IMR-90 (cell line): ENCODE data around the gene ZNF527. TPM values are rescaled to one million over a fixed set of nuclear protein-coding genes. Genes with fewer than 3 reads are reported as not detected.

Experiments used
- ATAC-seq: fragments of 200-7000 bp; cut with Tn5 transposase; 2 replicates; pipeline ENCODE4 v1.9.1; 2020; ENCODE audit warnings: low read depth, mild to moderate bottlenecking, moderate library complexity
- BruUV-seq: library from RNA; stranded (reverse); fragments of 400-500 nt; replicated peaks from 2 replicates; lab custom pipeline; 2021; lab: Mats Ljungman, UMichigan
- CTCF ChIA-PET: fragments of 300-600 bp; formaldehyde crosslinking; extraction: SDS; loops from one replicate; lab custom pipeline; 2021; ENCODE audit warnings: antibody characterized with exemption; lab: Yijun Ruan, JAX
- POLR2A ChIA-PET: fragments of 300-600 bp; sonication (Branson Sonifier 250); formaldehyde crosslinking; loops from one replicate; lab custom pipeline; 2022; ENCODE audit warnings: antibody characterized with exemption; ENCODE audit not compliant: unreplicated experiment; lab: Charles Lee
- DNase-seq: peaks from one replicate; pipeline ENCODE4 v3.0.0; 2013
- H2AFZ ChIP-seq: replicated peaks from 2 replicates; pipeline ENCODE3; 2013; ENCODE audit warnings: low read length, mild to moderate bottlenecking; ENCODE audit not compliant: poor library complexity
- H2AK5ac ChIP-seq: 2 replicates; pipeline ENCODE4 v1.6.1; 2013; ENCODE audit warnings: low read depth, low read length, inconsistent platforms
- H2AK9ac ChIP-seq: replicated peaks from 2 replicates; pipeline ENCODE3; 2013; ENCODE audit warnings: mild to moderate bottlenecking, low read depth, low read length, moderate library complexity; ENCODE audit not compliant: poor library complexity
- H2BK120ac ChIP-seq: 2 replicates; pipeline ENCODE4 v1.6.1; 2013; ENCODE audit warnings: low read depth, low read length, inconsistent platforms
- H2BK15ac ChIP-seq: 3 replicates; pipeline ENCODE4 v1.6.1; 2013; ENCODE audit warnings: low read depth, low read length, inconsistent platforms
- H2BK20ac ChIP-seq: 2 replicates; pipeline ENCODE4 v1.6.1; 2013; ENCODE audit warnings: low read depth, mild to moderate bottlenecking, inconsistent platforms, low read length, moderate library complexity
- H2BK5ac ChIP-seq: 2 replicates; pipeline ENCODE4 v1.6.1; 2013; ENCODE audit warnings: mild to moderate bottlenecking, low read depth, low read length, inconsistent platforms; ENCODE audit not compliant: poor library complexity, severe bottlenecking
- H3K14ac ChIP-seq: replicated peaks from 2 replicates; pipeline ENCODE4 v1.6.1; 2013; ENCODE audit warnings: low read depth, low read length, inconsistent platforms
- H3K18ac ChIP-seq: 2 replicates; pipeline ENCODE4 v1.6.1; 2013; ENCODE audit warnings: low read depth, low read length, control low read depth
- H3K23ac ChIP-seq: 2 replicates; pipeline ENCODE4 v1.6.1; 2013; ENCODE audit warnings: low read depth, low read length, inconsistent platforms
- H3K27ac ChIP-seq: 2 replicates; pipeline ENCODE4 v1.5.1; 2013; ENCODE audit warnings: mild to moderate bottlenecking, control low read depth, low read length; ENCODE audit not compliant: insufficient read depth
- H3K27me3 ChIP-seq: 2 replicates; pipeline ENCODE4 v1.6.1; 2013; ENCODE audit warnings: low read length; ENCODE audit not compliant: control insufficient read depth, insufficient read depth
- H3K36me3 ChIP-seq: 2 replicates; pipeline ENCODE4 v1.6.1; 2013; ENCODE audit warnings: low read length, mixed read lengths; ENCODE audit not compliant: control insufficient read depth, insufficient read depth
- H3K4ac ChIP-seq: 2 replicates; pipeline ENCODE4 v1.6.1; 2013; ENCODE audit warnings: low read depth, low read length, inconsistent platforms
- H3K4me1 ChIP-seq: 2 replicates; pipeline ENCODE4 v1.6.1; 2013; ENCODE audit warnings: low read length, mixed read lengths; ENCODE audit not compliant: control insufficient read depth, insufficient read depth
- H3K4me2 ChIP-seq: 2 replicates; pipeline ENCODE4 v1.6.1; 2013; ENCODE audit warnings: low read depth, mild to moderate bottlenecking, control low read depth, low read length, moderate library complexity
- H3K4me3 ChIP-seq: 2 replicates; pipeline ENCODE4 v1.5.1; 2013; ENCODE audit warnings: low read depth, mild to moderate bottlenecking, control low read depth, low read length, moderate library complexity; ENCODE audit not compliant: insufficient read depth
- H3K56ac ChIP-seq: 2 replicates; pipeline ENCODE4 v1.6.1; 2013; ENCODE audit warnings: low read length, inconsistent platforms; ENCODE audit not compliant: insufficient read depth; ENCODE audit errors: extremely low read depth
- H3K79me1 ChIP-seq, 2 experiments: 2 replicates each; pipeline ENCODE4 v1.6.1; 2013; ENCODE audit warnings: low read length in 2 of 2, inconsistent platforms in 1 of 2, low read depth in 1 of 2
- H3K9ac ChIP-seq: 2 replicates; pipeline ENCODE4 v1.6.1; 2013; ENCODE audit warnings: low read depth, low read length, control low read depth
- H3K9me1 ChIP-seq: 2 replicates; pipeline ENCODE4 v1.6.1; 2013; ENCODE audit warnings: low read length, inconsistent platforms; ENCODE audit not compliant: insufficient read depth
- H3K9me3 ChIP-seq: 2 replicates; pipeline ENCODE4 v1.6.1; 2013; ENCODE audit warnings: low read length; ENCODE audit not compliant: control insufficient read depth, insufficient read depth
- H4K20me1 ChIP-seq: 2 replicates; pipeline ENCODE4 v1.6.1; 2013; ENCODE audit warnings: low read length, inconsistent platforms; ENCODE audit not compliant: insufficient read depth
- H4K5ac ChIP-seq: 2 replicates; pipeline ENCODE4 v1.6.1; 2013; ENCODE audit warnings: mild to moderate bottlenecking, low read depth, low read length, control low read depth
- H4K8ac ChIP-seq, 2 experiments: 2 replicates each; pipeline ENCODE4 v1.6.1; 2013; ENCODE audit warnings: low read depth in 2 of 2, low read length in 2 of 2, control low read depth in 1 of 2, inconsistent platforms in 1 of 2
- H4K91ac ChIP-seq: 2 replicates; pipeline ENCODE4 v1.6.1; 2013; ENCODE audit warnings: low read depth, low read length, inconsistent platforms; ENCODE audit not compliant: insufficient read depth
- BHLHE40 ChIP-seq: fragments of 150-350 bp; IDR thresholded peaks from 2 replicates; pipeline ENCODE4 v1.6.1; 2016; ENCODE audit warnings: mild to moderate bottlenecking, low read depth, low read length
- CEBPB ChIP-seq: IDR thresholded peaks from 2 replicates; pipeline ENCODE4 v1.6.1; 2012; ENCODE audit warnings: low read depth, low read length, improper control_type of control experiment
- CTCF ChIP-seq: conservative IDR thresholded peaks from 2 replicates; pipeline ENCODE4 v1.5.1; 2012; ENCODE audit warnings: mild to moderate bottlenecking, low read depth, low read length, improper control_type of control experiment
- FOS ChIP-seq: fragments of 150-350 bp; IDR thresholded peaks from 2 replicates; pipeline ENCODE4 v1.6.1; 2016; ENCODE audit warnings: low read depth, low read length
- MAZ ChIP-seq: IDR thresholded peaks from 2 replicates; pipeline ENCODE4 v1.6.1; 2012; ENCODE audit warnings: low read depth, mild to moderate bottlenecking, low read length, improper control_type of control experiment, moderate library complexity, borderline replicate concordance
- MXI1 ChIP-seq: IDR thresholded peaks from 2 replicates; pipeline ENCODE4 v1.6.1; 2012; ENCODE audit warnings: low read depth, mild to moderate bottlenecking, low read length, moderate library complexity, borderline replicate concordance
- NFE2L2 ChIP-seq: fragments of 150-350 bp; IDR thresholded peaks from 2 replicates; pipeline ENCODE4 v1.6.1; 2016; ENCODE audit warnings: low read depth, mild to moderate bottlenecking, low read length
- RAD21 ChIP-seq: IDR thresholded peaks from 2 replicates; pipeline ENCODE4 v1.6.1; 2012; ENCODE audit warnings: low read length, improper control_type of control experiment
- RCOR1 ChIP-seq: IDR thresholded peaks from 2 replicates; pipeline ENCODE4 v1.6.1; 2012; ENCODE audit warnings: mild to moderate bottlenecking, low read length, improper control_type of control experiment; ENCODE audit not compliant: insufficient replicate concordance
- RFX5 ChIP-seq: IDR thresholded peaks from 2 replicates; pipeline ENCODE4 v1.8.0; 2012; ENCODE audit warnings: low read depth, mild to moderate bottlenecking, low read length, moderate library complexity
- SMC3 ChIP-seq: fragments of 150-350 bp; IDR thresholded peaks from 2 replicates; pipeline ENCODE4 v1.6.1; 2016; ENCODE audit warnings: low read depth, mild to moderate bottlenecking, antibody characterized with exemption, low read length, moderate library complexity
- WGBS, 2 experiments: methylation state at CpG; one replicate each; pipeline versions ENCODE4 v1.1.5 to v1.1.7; 2013; ENCODE audit warnings: missing lambda C conversion rate in 2 of 2; ENCODE audit not compliant: insufficient read length in 1 of 2; ENCODE audit errors: extremely low coverage in 2 of 2; 5-methylcytosine and 5-hydroxymethylcytosine counted together
- dilution Hi-C: fragments of 300-500 bp; cut with HindIII; formaldehyde crosslinking; loops from one replicate; pipeline ENCODE4 v1.14.3; 2018; ENCODE audit warnings: low sequenced_read_pairs; ENCODE audit not compliant: unreplicated experiment
- in situ Hi-C: fragments of 300-500 bp; cut with MboI; formaldehyde crosslinking; loops from 3 replicates; pipeline ENCODE4 v1.14.3; 2019; ENCODE audit warnings: low sequenced_read_pairs, inconsistent platforms, mixed read lengths
- intact Hi-C: fragments of 100-400 bp; cut with micrococcal nuclease; formaldehyde crosslinking; loops from 2 replicates; pipeline ENCODE4 v1.10.0; 2022
- polyA plus RNA-seq, 3 experiments: library from polyadenylated mRNA; depleted of rRNA; stranded (reverse); fragments of >200 nt; gene quantifications; 2 replicates each; pipeline ENCODE4 v1.2.3, GENCODE V29; 2012; ENCODE audit warnings: low replicate concordance in 1 of 3
- total RNA-seq: library from RNA; depleted of rRNA; stranded (reverse); fragments of >200 nt; gene quantifications from 2 replicates; pipeline ENCODE4 v1.2.3, GENCODE V29; 2012
- TF ChIP-seq, protein P1 (sequence below): fragments of 150-350 bp; IDR thresholded peaks from 2 replicates; pipeline ENCODE4 v1.6.1; 2016; ENCODE audit warnings: low read depth, mild to moderate bottlenecking, low read length, moderate library complexity, borderline replicate concordance
- TF ChIP-seq, protein P2 (sequence below): fragments of 150-350 bp; IDR thresholded peaks from 2 replicates; pipeline ENCODE4 v1.6.1; 2017; ENCODE audit warnings: mild to moderate bottlenecking, antibody characterized with exemption, low read length, low read depth

ZNF527 gene
- total and polyA plus RNA-seq, 2 of the 4 experiments (the other 2 are of a cell fraction) = 1.9 to 3.6 TPM

GRCh38 chr19:37342753-37343152 lies 28.1 kb upstream of the ZNF527 start (continued):
- no peak for TF ChIP-seq RCOR1
- TF ChIP-seq, protein P1, sequence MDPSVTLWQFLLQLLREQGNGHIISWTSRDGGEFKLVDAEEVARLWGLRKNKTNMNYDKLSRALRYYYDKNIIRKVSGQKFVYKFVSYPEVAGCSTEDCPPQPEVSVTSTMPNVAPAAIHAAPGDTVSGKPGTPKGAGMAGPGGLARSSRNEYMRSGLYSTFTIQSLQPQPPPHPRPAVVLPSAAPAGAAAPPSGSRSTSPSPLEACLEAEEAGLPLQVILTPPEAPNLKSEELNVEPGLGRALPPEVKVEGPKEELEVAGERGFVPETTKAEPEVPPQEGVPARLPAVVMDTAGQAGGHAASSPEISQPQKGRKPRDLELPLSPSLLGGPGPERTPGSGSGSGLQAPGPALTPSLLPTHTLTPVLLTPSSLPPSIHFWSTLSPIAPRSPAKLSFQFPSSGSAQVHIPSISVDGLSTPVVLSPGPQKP = no peak
- no peak for TF ChIP-seq MAZ
- TF ChIP-seq NFE2L2 = no peak

DNA sequence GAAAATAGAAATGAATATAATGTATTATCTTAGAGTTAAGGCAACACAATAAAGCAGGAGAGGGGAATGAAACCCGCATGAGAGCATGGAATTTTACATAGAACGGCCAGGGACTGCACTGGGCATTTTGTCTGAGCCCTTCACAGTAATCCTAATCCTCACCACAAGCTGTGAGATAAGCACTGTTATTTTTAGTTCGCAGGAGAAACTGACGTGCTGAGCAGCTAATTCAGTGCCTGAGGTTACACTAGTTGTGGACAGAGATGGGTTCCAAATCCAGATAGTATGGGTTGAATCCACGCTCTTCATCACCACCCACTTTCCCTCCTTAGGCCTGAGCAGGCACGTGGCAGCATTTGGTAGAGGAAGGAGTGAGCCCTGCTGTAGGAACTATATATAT lies 24.8 kb upstream of the ZNF527 start:
- Histone ChIP-seq H3K14ac (no peak overlapping the region), H4K8ac (no peak overlapping the region), H3K9ac (no peak overlapping the region), H3K27ac (no peak overlapping the region), H3K9me1 (no peaks in the 10 kb centered on the region), H2BK5ac (no peak overlapping the region), H3K4me1 (no peaks in the 10 kb centered on the region), H3K4ac (no peak overlapping the region), H3K4me2 (no peak overlapping the region), H3K23ac (no peak overlapping the region), H3K18ac (no peak overlapping the region), H2AFZ (no peak overlapping the region), H4K20me1 (no peaks in the 10 kb centered on the region), H2BK15ac (no peak overlapping the region), H2AK5ac (no peak overlapping the region), H3K4me3 (no peak overlapping the region), H3K36me3 (peaks cover 36% of the 10 kb centered on the region), H3K79me1 (peaks cover 20 to 23% of the 10 kb centered on the region in 2 experiments), H3K27me3 (no peaks in the 10 kb centered on the region), H2BK120ac (no peak overlapping the region), H4K5ac (no peak overlapping the region), H2AK9ac (no peak overlapping the region), H2BK20ac (no peak overlapping the region), H3K9me3 (peaks cover 4% of the 10 kb centered on the region; the same call in 1 of the 2 replicates), H3K56ac (no peak overlapping the region), H4K91ac (no peak overlapping the region)
- dilution Hi-C loops (no loop called here), intact Hi-C loops (no loop called here), in situ Hi-C loops (no loop called here)
- POLR2A ChIA-PET = no interaction called here
- no TSS peak for BruUV-seq
- no peak for ATAC-seq
- WGBS, 2 experiments = no CpG with 5 or more reads among the region's 6 CpGs
- DNase-seq = no peak
- CTCF ChIA-PET = no interaction called here
- TF ChIP-seq RCOR1 (no peak), MAZ (no peak), FOS (no peak), MXI1 (no peak), CEBPB (no peak), SMC3 (no peak), CTCF (no peak), RFX5 (no peak), BHLHE40 (no peak), RAD21 (no peak)
- TF ChIP-seq, protein P2, sequence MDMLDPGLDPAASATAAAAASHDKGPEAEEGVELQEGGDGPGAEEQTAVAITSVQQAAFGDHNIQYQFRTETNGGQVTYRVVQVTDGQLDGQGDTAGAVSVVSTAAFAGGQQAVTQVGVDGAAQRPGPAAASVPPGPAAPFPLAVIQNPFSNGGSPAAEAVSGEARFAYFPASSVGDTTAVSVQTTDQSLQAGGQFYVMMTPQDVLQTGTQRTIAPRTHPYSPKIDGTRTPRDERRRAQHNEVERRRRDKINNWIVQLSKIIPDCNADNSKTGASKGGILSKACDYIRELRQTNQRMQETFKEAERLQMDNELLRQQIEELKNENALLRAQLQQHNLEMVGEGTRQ = no peak
